Measurements from ENCODE around the gene RALGPS2. TPM values are rescaled to one million over a fixed set of nuclear protein-coding genes. Genes with fewer than 3 reads are reported as not detected.

RALGPS2 gene
- total and polyA plus RNA-seq, 11 donors: 1.6 to 12.7 (median 8.0) TPM

- peaks cover 0 to 3% (median 0%) of the 10 kb centered on the region in 9 donors for H3K36me3 ChIP-seq
- DNase-seq: no peak
- no peaks in the 10 kb centered on the region for H3K4me1 ChIP-seq
- TF ChIP-seq POLR2A (IDR thresholded peaks at IDR 0.05): no peak
- TF ChIP-seq, protein P1, sequence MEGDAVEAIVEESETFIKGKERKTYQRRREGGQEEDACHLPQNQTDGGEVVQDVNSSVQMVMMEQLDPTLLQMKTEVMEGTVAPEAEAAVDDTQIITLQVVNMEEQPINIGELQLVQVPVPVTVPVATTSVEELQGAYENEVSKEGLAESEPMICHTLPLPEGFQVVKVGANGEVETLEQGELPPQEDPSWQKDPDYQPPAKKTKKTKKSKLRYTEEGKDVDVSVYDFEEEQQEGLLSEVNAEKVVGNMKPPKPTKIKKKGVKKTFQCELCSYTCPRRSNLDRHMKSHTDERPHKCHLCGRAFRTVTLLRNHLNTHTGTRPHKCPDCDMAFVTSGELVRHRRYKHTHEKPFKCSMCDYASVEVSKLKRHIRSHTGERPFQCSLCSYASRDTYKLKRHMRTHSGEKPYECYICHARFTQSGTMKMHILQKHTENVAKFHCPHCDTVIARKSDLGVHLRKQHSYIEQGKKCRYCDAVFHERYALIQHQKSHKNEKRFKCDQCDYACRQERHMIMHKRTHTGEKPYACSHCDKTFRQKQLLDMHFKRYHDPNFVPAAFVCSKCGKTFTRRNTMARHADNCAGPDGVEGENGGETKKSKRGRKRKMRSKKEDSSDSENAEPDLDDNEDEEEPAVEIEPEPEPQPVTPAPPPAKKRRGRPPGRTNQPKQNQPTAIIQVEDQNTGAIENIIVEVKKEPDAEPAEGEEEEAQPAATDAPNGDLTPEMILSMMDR (IDR thresholded peaks at IDR 0.05): peak in 2 of 12 donors; percentile 24 to 34
- no peak overlapping the region for H3K4me3 ChIP-seq
- WGBS, 4 donors: 88 to 94% (median 91%) methylated on average over 5 of the region's 5 CpGs
- peaks cover 0 to 9% (median 0%) of the 10 kb centered on the region in 12 donors for H3K9me3 ChIP-seq
- ATAC-seq: no peak
- intact Hi-C loops (cut with DNase I): no loop called here
- H3K27ac ChIP-seq: no peak overlapping the region
- no peaks in the 10 kb centered on the region for H3K27me3 ChIP-seq
Measured at GRCh38 chr1:178733972-178734371, 8.9 kb downstream of the RALGPS2 start.

DNA sequence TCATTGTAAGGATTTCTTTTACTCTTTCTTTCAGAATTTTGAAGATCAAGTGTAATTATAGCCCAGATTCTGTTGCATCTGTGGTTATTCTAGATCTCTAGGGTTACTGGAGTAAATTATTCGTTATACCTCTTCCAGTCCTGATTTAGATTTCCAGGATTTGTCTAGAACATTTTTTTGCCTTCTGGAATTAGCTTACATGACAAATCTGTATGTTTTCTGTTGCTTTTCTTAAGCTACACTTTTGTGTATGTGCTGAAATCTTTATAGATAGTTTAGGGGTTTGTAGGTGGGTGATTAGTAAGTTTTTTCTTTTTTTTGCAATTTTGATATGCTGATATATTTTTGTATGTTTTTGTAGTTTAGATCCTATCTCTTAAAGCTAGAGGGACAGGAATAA is 13.7 kb downstream of the RALGPS2 start:
- Histone ChIP-seq H3K4me1 (peaks cover 0 to 13% (median 0%) of the 10 kb centered on the region in 12 donors), H3K27me3 (no peaks in the 10 kb centered on the region), H3K4me3 (no peak overlapping the region), H3K27ac (no peak overlapping the region), H3K36me3 (peaks cover 0 to 3% (median 0%) of the 10 kb centered on the region in 9 donors), H3K9me3 (peaks cover 0 to 10% (median 2%) of the 10 kb centered on the region in 12 donors)
- intact Hi-C loops (cut with DNase I): no loop called here
- ATAC-seq (no peak), DNase-seq (no peak)
- WGBS, 4 donors: 75 to 80% (median 77%) methylated on average over 1 of the region's 1 CpG
- no peak for TF ChIP-seq POLR2A (IDR thresholded peaks at IDR 0.05)
- TF ChIP-seq, protein P1 (IDR thresholded peaks at IDR 0.05): no peak

GRCh38 chr1:178739285-178740045 is 14.4 kb downstream of the RALGPS2 start:
- Histone ChIP-seq H3K27me3 (no peaks in the 10 kb centered on the region), H3K4me1 (peaks cover 0 to 13% (median 0%) of the 10 kb centered on the region in 12 donors), H3K9me3 (peaks cover 0 to 16% (median 2%) of the 10 kb centered on the region in 12 donors), H3K27ac (no peak overlapping the region), H3K36me3 (peaks cover 0 to 3% (median 0%) of the 10 kb centered on the region in 9 donors), H3K4me3 (no peak overlapping the region)
- 65 to 76% (median 72%) methylated on average over 4 of the region's 4 CpGs for WGBS, 4 donors
- intact Hi-C loops (cut with DNase I): no loop called here
- TF ChIP-seq, protein P1 (IDR thresholded peaks at IDR 0.05): no peak
- TF ChIP-seq POLR2A (IDR thresholded peaks at IDR 0.05): no peak
- ATAC-seq: peak in 1 of 4 donors; percentile 16
- no peak for DNase-seq

GRCh38 chr1:178740491-178740890 is 15.4 kb downstream of the RALGPS2 start:
- no peak for ATAC-seq
- Histone ChIP-seq H3K36me3 (peaks cover 0 to 3% (median 0%) of the 10 kb centered on the region in 9 donors), H3K4me3 (no peak overlapping the region), H3K4me1 (peaks cover 0 to 13% (median 0%) of the 10 kb centered on the region in 12 donors), H3K27ac (no peak overlapping the region), H3K27me3 (no peaks in the 10 kb centered on the region), H3K9me3 (peaks cover 0 to 16% (median 2%) of the 10 kb centered on the region in 12 donors)
- WGBS, 4 donors: 95 to 97% (median 97%) methylated on average over 1 of the region's 1 CpG
- intact Hi-C loops (cut with DNase I): no loop called here
- no peak for TF ChIP-seq POLR2A (IDR thresholded peaks at IDR 0.05)
- TF ChIP-seq, protein P1 (IDR thresholded peaks at IDR 0.05): no peak
- DNase-seq: no peak
